ENCODE data around the gene MPI. TPM values are rescaled to one million over a fixed set of nuclear protein-coding genes. Genes with fewer than 3 reads are reported as not detected.

The MPI gene
- total RNA-seq, 1 donor from 2014 or later = 77.7 TPM

DNA sequence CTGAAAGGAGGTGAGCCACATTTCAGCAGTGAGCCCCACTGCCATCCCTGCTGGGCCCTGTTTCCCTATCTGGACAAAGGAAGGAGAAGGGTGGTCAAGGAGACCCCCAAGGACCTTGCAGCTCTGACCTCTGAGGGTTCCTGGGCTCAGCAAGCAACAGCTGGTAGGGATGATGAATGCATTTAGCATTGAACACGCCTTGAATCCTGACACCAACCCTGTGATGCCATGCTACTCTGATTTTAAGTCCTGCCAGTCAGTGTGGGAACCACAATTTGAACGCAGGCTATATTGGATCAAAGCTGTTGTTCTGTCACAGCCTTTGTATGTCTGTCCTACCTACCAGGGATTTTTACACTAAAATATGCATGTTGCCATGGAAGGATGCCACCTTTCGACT is 6.5 kb downstream of the MPI start:
- DNase-seq (ENCODE audit: low spot score) = no peak
- Histone ChIP-seq H3K9me3 (ENCODE audit: low read depth) (no peaks in the 10 kb centered on the region), H3K4me2 (no peak overlapping the region), H3K27ac (no peak overlapping the region), H3K4me3 (no peak overlapping the region), H3K36me3 (peaks cover 10% of the 10 kb centered on the region), H3K27me3 (no peaks in the 10 kb centered on the region), H3K9ac (no peak overlapping the region), H2AFZ (replicated peaks) (no peak overlapping the region), H3K79me2 (ENCODE audit: low read depth) (peaks cover 8% of the 10 kb centered on the region), H3K4me1 (no peaks in the 10 kb centered on the region), H3F3A (ENCODE audit: low read depth) (peaks cover 4% of the 10 kb centered on the region), H4K20me1 (ENCODE audit: low read depth) (no peaks in the 10 kb centered on the region)
- TF ChIP-seq, protein P1, sequence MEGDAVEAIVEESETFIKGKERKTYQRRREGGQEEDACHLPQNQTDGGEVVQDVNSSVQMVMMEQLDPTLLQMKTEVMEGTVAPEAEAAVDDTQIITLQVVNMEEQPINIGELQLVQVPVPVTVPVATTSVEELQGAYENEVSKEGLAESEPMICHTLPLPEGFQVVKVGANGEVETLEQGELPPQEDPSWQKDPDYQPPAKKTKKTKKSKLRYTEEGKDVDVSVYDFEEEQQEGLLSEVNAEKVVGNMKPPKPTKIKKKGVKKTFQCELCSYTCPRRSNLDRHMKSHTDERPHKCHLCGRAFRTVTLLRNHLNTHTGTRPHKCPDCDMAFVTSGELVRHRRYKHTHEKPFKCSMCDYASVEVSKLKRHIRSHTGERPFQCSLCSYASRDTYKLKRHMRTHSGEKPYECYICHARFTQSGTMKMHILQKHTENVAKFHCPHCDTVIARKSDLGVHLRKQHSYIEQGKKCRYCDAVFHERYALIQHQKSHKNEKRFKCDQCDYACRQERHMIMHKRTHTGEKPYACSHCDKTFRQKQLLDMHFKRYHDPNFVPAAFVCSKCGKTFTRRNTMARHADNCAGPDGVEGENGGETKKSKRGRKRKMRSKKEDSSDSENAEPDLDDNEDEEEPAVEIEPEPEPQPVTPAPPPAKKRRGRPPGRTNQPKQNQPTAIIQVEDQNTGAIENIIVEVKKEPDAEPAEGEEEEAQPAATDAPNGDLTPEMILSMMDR (IDR thresholded peaks at IDR 0.05) = no peak
- TF ChIP-seq EZH2 (IDR thresholded peaks at IDR 0.05) (no peak), EZH2phosphoT487 (IDR thresholded peaks at IDR 0.05) (no peak)
- Mint-ChIP-seq H3K27ac (no peak overlapping the region), H3K9me3 (no peaks in the 10 kb centered on the region), H3K4me1 (no peaks in the 10 kb centered on the region), H3K27me3 (ENCODE audit: insufficient read depth, low read depth) (peaks cover 7% of the 10 kb centered on the region), H3K4me3 (no peak overlapping the region), H3K36me3 (peaks cover 18% of the 10 kb centered on the region)

DNA sequence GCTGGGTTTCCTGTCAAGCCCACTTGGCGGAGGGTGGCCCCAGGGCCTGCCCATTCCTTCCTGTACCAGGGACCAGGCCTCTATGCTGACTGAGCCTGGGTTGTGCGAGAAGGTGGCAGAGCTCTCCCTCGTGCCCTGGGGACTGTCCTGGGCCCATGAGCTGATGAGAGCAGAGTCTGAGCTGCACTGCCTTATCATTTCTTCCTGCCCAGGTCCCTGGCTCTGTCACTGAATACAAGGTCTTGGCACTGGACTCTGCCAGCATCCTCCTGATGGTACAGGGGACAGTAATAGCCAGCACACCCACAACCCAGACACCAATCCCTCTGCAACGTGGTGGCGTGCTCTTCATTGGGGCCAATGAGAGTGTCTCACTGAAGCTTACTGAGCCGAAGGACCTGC is 7.5 kb downstream of the MPI start:
- no peak overlapping the region for H2AFZ ChIP-seq (replicated peaks)
- peaks cover 7% of the 10 kb centered on the region for H3K27me3 Mint-ChIP-seq (ENCODE audit: insufficient read depth, low read depth)
- peaks cover 11% of the 10 kb centered on the region for H3K36me3 ChIP-seq
- no peak overlapping the region for H3K27ac Mint-ChIP-seq
- no peaks in the 10 kb centered on the region for H3K9me3 Mint-ChIP-seq
- no peak overlapping the region for H3K4me3 ChIP-seq
- no peak overlapping the region for H3K4me2 ChIP-seq
- no peak overlapping the region for H3K9ac ChIP-seq
- no peaks in the 10 kb centered on the region for H4K20me1 ChIP-seq (ENCODE audit: low read depth)
- peaks cover 21% of the 10 kb centered on the region for H3K36me3 Mint-ChIP-seq
- H3K4me1 Mint-ChIP-seq = no peaks in the 10 kb centered on the region
- TF ChIP-seq, protein P1 (IDR thresholded peaks at IDR 0.05) = no peak
- TF ChIP-seq EZH2 (IDR thresholded peaks at IDR 0.05) (no peak), EZH2phosphoT487 (IDR thresholded peaks at IDR 0.05) (no peak)
- H3F3A ChIP-seq (ENCODE audit: low read depth) = peaks cover 10% of the 10 kb centered on the region
- no peak for DNase-seq (ENCODE audit: low spot score)
- H3K9me3 ChIP-seq (ENCODE audit: low read depth) = no peaks in the 10 kb centered on the region
- no peak overlapping the region for H3K4me3 Mint-ChIP-seq
- H3K79me2 ChIP-seq (ENCODE audit: low read depth) = peaks cover 8% of the 10 kb centered on the region
- H3K27me3 ChIP-seq = no peaks in the 10 kb centered on the region
- H3K27ac ChIP-seq = no peak overlapping the region
- H3K4me1 ChIP-seq = no peaks in the 10 kb centered on the region

DNA sequence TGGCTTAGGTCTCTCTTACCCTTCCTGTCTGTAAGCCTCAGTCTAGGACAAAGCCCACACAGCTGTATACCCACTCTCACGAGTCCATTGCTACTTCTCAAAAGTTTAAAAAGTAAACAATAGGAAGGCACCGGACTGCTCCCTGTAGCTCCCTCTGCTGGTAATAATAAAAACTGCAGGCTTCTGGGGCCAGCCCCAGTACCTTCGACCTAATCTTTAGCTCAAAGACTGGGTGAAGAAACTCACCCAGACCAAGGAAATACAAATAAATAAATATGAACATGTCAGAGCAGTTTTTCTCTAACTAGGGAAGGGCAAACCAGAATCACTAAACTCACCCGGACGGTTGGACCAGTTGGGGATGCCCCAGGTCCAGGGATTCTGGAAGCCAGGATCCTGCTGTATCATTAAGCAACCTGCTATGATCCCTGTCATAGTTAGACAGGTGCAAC is 11.8 kb downstream of the MPI start:
- no peak overlapping the region for H3K27ac Mint-ChIP-seq
- no peak overlapping the region for H2AFZ ChIP-seq (replicated peaks)
- peaks cover 7% of the 10 kb centered on the region for H3K27me3 Mint-ChIP-seq (ENCODE audit: insufficient read depth, low read depth)
- no peak overlapping the region for H3K4me3 ChIP-seq
- H4K20me1 ChIP-seq (ENCODE audit: low read depth) = no peaks in the 10 kb centered on the region
- no peak overlapping the region for H3K27ac ChIP-seq
- H3K9me3 Mint-ChIP-seq = no peaks in the 10 kb centered on the region
- H3K4me1 Mint-ChIP-seq = peaks cover 16% of the 10 kb centered on the region
- H3K4me1 ChIP-seq = peaks cover 9% of the 10 kb centered on the region
- no peak overlapping the region for H3K9ac ChIP-seq
- peaks cover 34% of the 10 kb centered on the region for H3K36me3 Mint-ChIP-seq
- TF ChIP-seq, protein P1 (IDR thresholded peaks at IDR 0.05) = peak; percentile 98
- TF ChIP-seq EZH2phosphoT487 (IDR thresholded peaks at IDR 0.05) (no peak), EZH2 (IDR thresholded peaks at IDR 0.05) (no peak)
- peaks cover 28% of the 10 kb centered on the region for H3K79me2 ChIP-seq (ENCODE audit: low read depth)
- no peaks in the 10 kb centered on the region for H3K27me3 ChIP-seq
- no peaks in the 10 kb centered on the region for H3K9me3 ChIP-seq (ENCODE audit: low read depth)
- peaks cover 47% of the 10 kb centered on the region for H3F3A ChIP-seq (ENCODE audit: low read depth)
- DNase-seq (ENCODE audit: low spot score) = peak; percentile 56
- no peak overlapping the region for H3K4me3 Mint-ChIP-seq
- peaks cover 11% of the 10 kb centered on the region for H3K36me3 ChIP-seq
- no peak overlapping the region for H3K4me2 ChIP-seq
